Pancreas (tissue), 10 donors: ENCODE data around the gene ST6GALNAC5. TPM values are rescaled to one million over a fixed set of nuclear protein-coding genes. Genes with fewer than 3 reads are reported as not detected.

Experiments used
- ATAC-seq, 4 donors: fragments of 200-7000 bp; cut with Tn5 transposase; one replicate each; pipeline versions ENCODE4 v1.8.0 to v1.9.1; 2020; ENCODE audit warnings: mild to moderate bottlenecking in 4 of 4, moderate library complexity in 4 of 4
- DNase-seq, 6 donors: peaks; one replicate each; pipeline ENCODE4 v3.0.0-alpha.2; 2020
- FAIRE-seq: peaks from 2 replicates; lab custom pipeline; 2012; peaks lifted over from hg19 to GRCh38; lab: Jason Lieb, UNC
- H3K27ac ChIP-seq, 4 donors: fragments of 200-600 bp; sonication (generic); 1 replicate in 3 of 4; 2 replicates in 1 of 4; pipeline versions ENCODE4 v1.5.0 to v1.8.0; 2020
- H3K27me3 ChIP-seq, 4 donors: fragments of 200-600 bp; one replicate each; pipeline ENCODE4 v1.8.0; 2021
- H3K36me3 ChIP-seq, 3 donors: fragments of 200-600 bp; sonication (generic) in 1 of 3; one replicate each; pipeline versions ENCODE4 v1.5.0 to v1.8.0; 2020 to 2021
- H3K4me1 ChIP-seq, 3 donors: fragments of 200-600 bp; one replicate each; pipeline ENCODE4 v1.8.0; 2021
- H3K4me3 ChIP-seq, 4 donors: fragments of 200-600 bp; sonication (generic) in 2 of 4; one replicate each; pipeline versions ENCODE4 v1.5.0 to v1.8.0; 2020 to 2021
- H3K9me3 ChIP-seq, 4 donors: fragments of 200-600 bp; one replicate each; pipeline ENCODE4 v1.8.0; 2021
- CTCF ChIP-seq, 4 donors: fragments of 200-600 bp; sonication (generic) in 3 of 4; IDR thresholded peaks; one replicate each; pipeline versions ENCODE4 v1.5.0 to v1.8.0; 2021; ENCODE audit warnings: antibody characterized with exemption in 4 of 4
- WGBS, 2 donors: extraction: QIAGEN DNeasy Blood & Tissue Kit; methylation state at CpG; one replicate each; pipeline ENCODE4 v1.1.7; 2013; 5-methylcytosine and 5-hydroxymethylcytosine counted together
- intact Hi-C, 3 donors: fragments of 100-400 bp; cut with DNase I; formaldehyde crosslinking; loops; one replicate each; pipeline versions ENCODE4 v1.11.1 to v1.14.2; 2022
- polyA plus RNA-seq, 2 donors: library from polyadenylated mRNA; stranded (reverse); fragments of 200-250 nt; gene quantifications; one replicate each; pipeline ENCODE4 v1.2.3, GENCODE V29; 2013
- total RNA-seq, 6 donors: library from RNA; stranded (reverse); fragmentation: NEBNext Ultra II Directional in 4 of 6; extraction: Animal tissue kit (Norgen Biotek cat#: 25700) in 4 of 6; gene quantifications; one replicate each; pipeline versions ENCODE4 v1.2.1 to v1.2.4, GENCODE V29; 2021 to 2023
- donor health status: healthy with polysubstance abuse.
- donor health status: DM: no; HTN: no; CAD: no; lungs with moderate emphysema.
- donor health status: DM: no; HTN: no; CAD: no.
- donor health status: control.
- donor health status: control.
- donor health status: Bipolar disorder and iron deficiency.
- donor health status: DM: yes; HTN: yes; CAD: no.
- donor health status: DM: no; HTN: no; CAD: no.
- donor health status: DM: no; HTN: no; CAD: no.
- donor health status: DM: yes; HTN: yes; CAD: no.

Gene ST6GALNAC5
- total and polyA plus RNA-seq, 8 donors = 0.20 to 3.1 (median 0.55) TPM

- H3K27me3 ChIP-seq = no peaks in the 10 kb centered on the region
- FAIRE-seq = no peak
- no peak for TF ChIP-seq CTCF (IDR thresholded peaks at IDR 0.05)
- H3K4me1 ChIP-seq = no peaks in the 10 kb centered on the region
- no peak overlapping the region for H3K4me3 ChIP-seq
- no peak for ATAC-seq
- intact Hi-C loops = no loop called here
- no peaks in the 10 kb centered on the region for H3K36me3 ChIP-seq
- no peak overlapping the region for H3K27ac ChIP-seq
- no peaks in the 10 kb centered on the region for H3K9me3 ChIP-seq
- DNase-seq = no peak
Measured at GRCh38 chr1:76835203-76835602, 32.1 kb upstream of the ST6GALNAC5 start.

DNA sequence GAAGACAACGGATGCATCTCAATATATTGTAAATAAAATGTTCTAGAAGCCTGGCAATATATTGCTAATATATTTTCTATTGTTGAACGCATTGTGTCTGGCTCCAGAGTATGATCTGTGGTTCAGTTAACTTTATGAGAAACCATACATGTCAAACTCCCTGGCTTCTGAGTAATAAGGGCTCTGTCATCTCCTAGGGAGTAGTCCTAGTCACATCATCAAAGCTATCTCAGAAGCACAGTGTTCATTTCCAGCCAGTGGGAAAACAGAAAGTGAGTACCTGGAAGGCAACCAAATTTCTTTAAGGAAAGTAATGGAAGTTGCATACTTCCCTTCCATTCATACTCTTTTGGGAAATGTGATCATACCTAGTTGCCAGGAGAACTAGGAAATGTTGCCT is 27.0 kb upstream of the ST6GALNAC5 start:
- Histone ChIP-seq H3K4me3 (no peak overlapping the region), H3K27me3 (no peaks in the 10 kb centered on the region), H3K9me3 (no peaks in the 10 kb centered on the region), H3K27ac (no peak overlapping the region), H3K4me1 (no peaks in the 10 kb centered on the region), H3K36me3 (no peaks in the 10 kb centered on the region)
- TF ChIP-seq CTCF (IDR thresholded peaks at IDR 0.05) = no peak
- FAIRE-seq (no peak), ATAC-seq (no peak), DNase-seq (no peak)
- intact Hi-C loops = no loop called here
- WGBS, 2 donors = 68 to 88% methylated on average over 2 of the region's 2 CpGs

- intact Hi-C loops = no loop called here
- no peaks in the 10 kb centered on the region for H3K9me3 ChIP-seq
- H3K27me3 ChIP-seq = no peaks in the 10 kb centered on the region
- H3K4me1 ChIP-seq = no peaks in the 10 kb centered on the region
- ATAC-seq (no peak), DNase-seq (no peak), FAIRE-seq (no peak)
- H3K36me3 ChIP-seq = no peaks in the 10 kb centered on the region
- no peak overlapping the region for H3K4me3 ChIP-seq
- 22 to 24% methylated on average over 2 of the region's 2 CpGs for WGBS, 2 donors
- H3K27ac ChIP-seq = no peak overlapping the region
- no peak for TF ChIP-seq CTCF (IDR thresholded peaks at IDR 0.05)
Measured at GRCh38 chr1:76841460-76841859, 25.8 kb upstream of the ST6GALNAC5 start.

DNA sequence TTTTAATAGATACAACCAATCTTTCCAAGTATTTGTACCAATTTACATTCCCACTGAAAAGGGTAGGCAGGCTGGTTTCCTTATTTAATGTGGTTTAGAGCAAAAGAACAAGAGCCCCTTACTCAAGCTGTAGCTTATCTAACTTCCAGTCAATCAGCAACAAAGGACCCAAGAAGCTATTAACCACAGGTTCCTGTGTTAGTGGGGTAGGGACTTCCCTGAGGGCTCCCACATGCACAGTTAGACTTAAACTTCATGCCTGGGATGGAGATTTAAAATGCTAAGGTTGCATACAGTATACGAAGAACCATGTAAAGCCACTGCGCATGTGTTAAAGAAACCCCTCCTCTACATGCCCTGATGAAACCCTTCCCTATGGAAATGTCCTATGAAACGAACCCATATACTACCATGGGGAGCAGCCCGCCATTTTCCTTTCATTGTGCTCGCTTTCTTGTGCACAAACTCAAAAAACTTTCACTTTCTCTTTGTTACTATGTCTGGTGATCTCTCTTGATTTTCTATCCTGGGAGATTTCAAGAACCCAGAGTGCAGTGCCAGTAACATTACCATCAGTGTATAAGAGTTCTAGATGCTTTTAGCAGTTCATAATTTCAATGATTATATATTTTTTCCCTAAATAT is 23.3 kb upstream of the ST6GALNAC5 start:
- intact Hi-C loops = no loop called here
- TF ChIP-seq CTCF (IDR thresholded peaks at IDR 0.05) = no peak
- H3K27ac ChIP-seq = no peak overlapping the region
- H3K36me3 ChIP-seq = no peaks in the 10 kb centered on the region
- no peak overlapping the region for H3K4me3 ChIP-seq
- no peak for ATAC-seq
- DNase-seq = no peak
- WGBS, 2 donors = 69 to 81% methylated on average over 5 of the region's 5 CpGs
- no peak for FAIRE-seq
- H3K4me1 ChIP-seq = no peaks in the 10 kb centered on the region
- no peaks in the 10 kb centered on the region for H3K9me3 ChIP-seq
- no peaks in the 10 kb centered on the region for H3K27me3 ChIP-seq

GRCh38 chr1:76854255-76854654 is 13.0 kb upstream of the ST6GALNAC5 start:
- ATAC-seq (no peak), DNase-seq (no peak), FAIRE-seq (no peak)
- Histone ChIP-seq H3K9me3 (no peaks in the 10 kb centered on the region), H3K27me3 (no peaks in the 10 kb centered on the region), H3K36me3 (no peaks in the 10 kb centered on the region), H3K4me1 (no peaks in the 10 kb centered on the region), H3K4me3 (no peak overlapping the region), H3K27ac (no peak overlapping the region)
- intact Hi-C loops = no loop called here
- WGBS, 2 donors = 68 to 69% methylated on average over 3 of the region's 3 CpGs
- no peak for TF ChIP-seq CTCF (IDR thresholded peaks at IDR 0.05)
